K562 (cell line): ENCODE results near the gene PHLDB2. TPM values are rescaled to one million over a fixed set of nuclear protein-coding genes. Genes with fewer than 3 reads are reported as not detected.

Experiments
- ARHGAP35 ChIP-seq: fragments of 450-650 bp; IDR thresholded peaks from 2 replicates; pipeline ENCODE4 v1.6.1; 2018; ENCODE audit not compliant: partially characterized antibody
- CREB3L1 ChIP-seq: fragments of 450-650 bp; IDR thresholded peaks from 2 replicates; pipeline ENCODE4 v1.6.1; 2014; ENCODE audit warnings: low read depth, mild to moderate bottlenecking, moderate library complexity, borderline replicate concordance
- DDX20 ChIP-seq: fragments of 450-650 bp; IDR thresholded peaks from 2 replicates; pipeline ENCODE4 v1.6.1; 2016; ENCODE audit warnings: missing genetic modification characterization, low read depth, mild to moderate bottlenecking, missing compliant biosample characterization, moderate library complexity
- E2F8 ChIP-seq: fragments of 450-650 bp; IDR thresholded peaks from 2 replicates; pipeline ENCODE4 v1.7.1; 2018; ENCODE audit warnings: mild to moderate bottlenecking, low read depth; ENCODE audit not compliant: partially characterized antibody
- KLF16 ChIP-seq: IDR thresholded peaks from 2 replicates; pipeline ENCODE4 v1.6.1; 2016; ENCODE audit warnings: antibody characterized with exemption
- MAFK ChIP-seq: IDR thresholded peaks from 2 replicates; pipeline ENCODE4 v1.6.1; 2011; ENCODE audit warnings: low read length, improper control_type of control experiment
- SPI1 ChIP-seq: IDR thresholded peaks from 2 replicates; pipeline ENCODE4 v1.6.1; 2011; ENCODE audit warnings: low read depth, low read length, control low read depth, borderline replicate concordance
- ZNF217 ChIP-seq: sonication (generic); formaldehyde crosslinking; IDR thresholded peaks from 2 replicates; pipeline ENCODE4 v1.8.0; 2022; ENCODE audit warnings: mild to moderate bottlenecking, missing genetic modification reagents
- ZNF507 ChIP-seq: conservative IDR thresholded peaks from 2 replicates; pipeline ENCODE4 v1.6.1; 2017; ENCODE audit warnings: missing genetic modification characterization, missing compliant biosample characterization
- polyA plus RNA-seq, 8 experiments: library from polyadenylated mRNA; depleted of rRNA in 4 of 8; stranded (reverse) in 5 of 8; unstranded in 3 of 8; fragments of >200 nt; fragmentation: Nextera tagmentation in 2 of 8; fragmentation: Illumina TruSeq in 1 of 8; extraction: Ambion mirVana in 2 of 8; extraction: Trizol in 1 of 8; gene quantifications; 2 replicates each; pipeline versions ENCODE4 v1.2.1 to v1.2.3, GENCODE V29; 2011 to 2014; ENCODE audit warnings: inconsistent platforms in 1 of 8, missing spikeins in 1 of 8
- total RNA-seq, 7 experiments: library from RNA; depleted of rRNA in 6 of 7; stranded (reverse); fragments of >200 nt in 6 of 7; fragmentation: Illumina TruSeq in 2 of 7; extraction: Trizol in 2 of 7; gene quantifications; 2 replicates each; pipeline versions ENCODE4 v1.2.1 to v1.2.3, GENCODE V29; 2011 to 2021; ENCODE audit warnings: low replicate concordance in 1 of 7

Gene PHLDB2
- total and polyA plus RNA-seq, 9 of the 15 experiments (the other 6 are each of a cell fraction or from before 2014, with no cell fraction given) = 0.04 TPM; not detected in 8

GRCh38 chr3:112010636-112011035 is 151.6 kb downstream of the PHLDB2 start (continued):
- TF ChIP-seq DDX20 (tag) = no peak
- no peak for TF ChIP-seq KLF16
- TF ChIP-seq ARHGAP35 = no peak
- TF ChIP-seq SPI1 = no peak
- TF ChIP-seq CREB3L1 = no peak
- no peak for TF ChIP-seq ZNF507 (tag)
- TF ChIP-seq ZNF217 = no peak
- TF ChIP-seq MAFK = no peak
- TF ChIP-seq E2F8 = no peak
